Stimulated activated CD4-positive, alpha-beta T cell treated with anti-CD3 and anti-CD28 coated beads, Interleukin-15, amount 100 ng/mL, for 1 hour (primary cell): Measurements from ENCODE around the gene SLC4A5.
A peak's percentile ranks its signal among the peaks of the same experiment; 100 is the strongest.

ENCODE experiments used
- DNase-seq, 2 donors: peaks; one replicate each; pipeline ENCODE4 v3.0.0-alpha.2; 2020; ENCODE audit warnings: low read depth in 1 of 2, low spot score in 1 of 2

SLC4A5 gene

GRCh38 chr2:74314107-74314506 lies 29.1 kb downstream of the SLC4A5 start:
- DNase-seq, result no peak

GRCh38 chr2:74313497-74313896 lies 29.7 kb downstream of the SLC4A5 start:
- DNase-seq, result no peak

DNA sequence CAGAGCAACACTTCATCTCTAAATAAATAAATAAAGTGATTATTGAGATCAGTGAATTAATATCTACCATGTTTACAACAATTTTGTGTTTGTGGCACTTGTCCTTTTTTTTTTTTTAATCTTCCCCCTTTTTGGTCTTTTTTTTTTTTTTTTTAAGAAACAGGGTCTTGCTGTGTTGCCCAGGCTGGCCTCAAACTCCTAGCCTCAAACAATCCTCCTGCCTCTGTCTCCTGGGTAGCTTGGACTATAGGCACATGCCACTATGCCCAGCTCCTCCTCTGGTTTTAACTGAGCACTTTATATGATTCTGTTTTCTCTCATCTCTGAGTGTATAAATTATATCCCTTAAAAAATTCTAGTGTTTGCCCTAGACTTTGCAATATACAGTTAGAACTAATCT lies 30.3 kb downstream of the SLC4A5 start:
- DNase-seq, result no peak

GRCh38 chr2:74307720-74308119 lies 35.5 kb downstream of the SLC4A5 start:
- no peak for DNase-seq

DNA sequence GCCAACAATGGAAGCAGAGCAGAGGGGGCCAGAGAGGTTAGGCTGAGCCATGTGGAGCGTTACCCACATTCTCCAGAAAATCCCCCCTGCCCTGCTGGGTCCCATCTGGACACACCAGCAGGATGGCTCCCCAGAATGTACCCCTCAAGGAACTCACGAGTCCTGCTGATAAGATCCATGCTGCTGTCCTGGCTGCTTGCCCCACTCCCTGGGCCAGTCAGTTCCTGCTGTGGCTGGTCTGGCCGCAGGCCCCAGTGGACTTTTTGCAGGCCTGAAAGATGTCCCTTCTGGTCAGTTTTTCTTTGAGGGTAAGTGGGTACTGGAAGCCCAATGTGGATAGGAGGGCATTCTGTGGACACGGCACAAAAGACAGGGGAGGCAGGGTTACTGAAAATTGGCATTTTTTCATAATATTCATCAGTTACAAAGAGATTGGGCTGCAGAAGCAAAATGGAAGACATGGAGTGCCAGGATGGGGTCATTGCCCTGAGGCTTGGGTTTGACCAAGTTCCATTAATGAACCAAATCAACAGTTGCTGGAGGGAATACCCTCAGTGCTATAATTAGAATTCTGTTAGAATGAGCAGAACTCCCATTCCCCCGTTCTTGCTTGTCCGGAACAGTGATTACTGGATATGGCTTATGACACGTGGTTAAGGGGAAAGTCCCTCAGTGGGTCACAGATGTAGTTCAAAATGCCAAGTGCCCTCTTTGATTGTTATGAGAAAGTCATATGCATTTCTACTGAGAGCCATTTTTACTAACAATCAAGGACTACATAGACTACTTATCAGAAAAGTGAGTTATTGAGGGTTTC lies 38.7 kb downstream of the SLC4A5 start:
- DNase-seq, result no peak

DNA sequence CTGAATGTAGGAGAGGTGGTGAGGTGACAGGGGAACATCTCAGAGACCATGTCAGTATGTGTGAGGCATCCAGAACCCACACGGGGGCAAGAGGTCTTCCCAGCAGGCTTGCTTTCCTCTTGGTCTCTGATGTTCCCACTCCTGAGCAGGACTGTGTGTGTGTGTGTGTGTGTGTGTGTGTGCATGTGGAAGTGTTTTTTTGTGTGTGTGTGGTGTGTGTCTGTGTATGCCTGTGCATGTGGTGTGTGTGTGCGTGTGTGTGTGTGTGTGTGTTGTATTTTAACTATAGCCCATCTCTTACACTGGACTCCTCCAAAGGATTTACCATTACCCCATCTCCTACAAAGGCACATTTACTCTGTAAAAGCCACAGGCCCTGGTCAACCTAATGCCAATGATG lies 40.4 kb downstream of the SLC4A5 start:
- no peak for DNase-seq

DNA sequence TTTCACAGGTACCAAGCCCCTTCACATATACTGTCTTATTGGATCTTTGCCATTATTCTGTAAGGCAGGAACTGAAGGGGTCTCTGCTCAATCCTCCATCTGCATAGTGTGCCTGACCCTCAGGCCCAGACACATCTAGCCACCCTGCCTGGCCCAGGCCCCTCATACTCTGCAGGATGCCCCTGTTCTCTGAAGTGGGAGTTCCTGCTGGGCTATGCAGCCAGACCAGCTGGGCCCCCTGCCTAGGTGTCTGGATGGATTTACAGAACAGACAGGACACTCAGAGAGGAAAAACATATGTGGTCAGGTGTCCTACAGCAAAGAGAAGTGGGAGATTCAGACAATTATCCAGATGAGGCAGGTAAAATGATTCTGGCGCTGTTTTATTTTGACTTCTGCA lies 42.0 kb downstream of the SLC4A5 start:
- no peak for DNase-seq

- DNase-seq, result no peak
These were observed 42.7 kb downstream of the SLC4A5 start for GRCh38 chr2:74300506-74300905.

DNA sequence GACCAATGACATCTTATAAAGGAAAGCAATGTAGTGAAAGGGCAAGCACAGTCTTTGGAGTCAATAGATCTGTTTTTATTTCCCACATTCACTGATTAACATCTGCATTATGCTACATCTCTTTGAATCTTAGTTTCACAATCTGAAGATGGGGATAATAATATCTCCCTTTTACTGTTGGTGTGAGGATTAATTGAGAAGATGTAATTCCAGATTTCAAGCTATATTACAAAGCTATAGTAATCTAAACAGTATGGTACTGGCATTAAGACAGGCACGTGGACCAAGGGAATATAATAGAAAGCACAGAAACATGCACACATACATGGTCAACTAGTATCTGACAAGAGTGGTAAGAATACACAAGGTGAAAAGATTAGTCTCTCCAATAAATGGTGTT lies 45.3 kb downstream of the SLC4A5 start:
- no peak for DNase-seq

DNA sequence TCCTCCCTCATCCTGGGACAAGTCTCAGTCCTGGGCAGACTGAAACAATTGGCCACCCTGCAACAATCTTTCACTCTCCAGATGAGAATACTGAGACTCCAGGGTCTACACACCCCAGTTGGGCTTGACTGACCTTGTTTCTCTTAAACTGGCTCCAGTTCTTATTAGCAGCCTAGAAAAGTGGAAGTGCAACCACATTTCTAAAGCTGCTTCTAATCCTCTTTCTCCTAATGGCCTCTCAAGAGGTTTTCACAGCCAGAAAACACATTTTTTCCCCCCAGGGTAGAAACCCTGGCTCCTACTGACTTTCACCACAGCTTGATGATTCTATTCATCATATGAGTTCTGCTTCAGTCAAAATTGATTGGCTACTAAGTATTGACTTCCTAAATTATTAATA lies 45.8 kb downstream of the SLC4A5 start:
- no peak for DNase-seq

DNA sequence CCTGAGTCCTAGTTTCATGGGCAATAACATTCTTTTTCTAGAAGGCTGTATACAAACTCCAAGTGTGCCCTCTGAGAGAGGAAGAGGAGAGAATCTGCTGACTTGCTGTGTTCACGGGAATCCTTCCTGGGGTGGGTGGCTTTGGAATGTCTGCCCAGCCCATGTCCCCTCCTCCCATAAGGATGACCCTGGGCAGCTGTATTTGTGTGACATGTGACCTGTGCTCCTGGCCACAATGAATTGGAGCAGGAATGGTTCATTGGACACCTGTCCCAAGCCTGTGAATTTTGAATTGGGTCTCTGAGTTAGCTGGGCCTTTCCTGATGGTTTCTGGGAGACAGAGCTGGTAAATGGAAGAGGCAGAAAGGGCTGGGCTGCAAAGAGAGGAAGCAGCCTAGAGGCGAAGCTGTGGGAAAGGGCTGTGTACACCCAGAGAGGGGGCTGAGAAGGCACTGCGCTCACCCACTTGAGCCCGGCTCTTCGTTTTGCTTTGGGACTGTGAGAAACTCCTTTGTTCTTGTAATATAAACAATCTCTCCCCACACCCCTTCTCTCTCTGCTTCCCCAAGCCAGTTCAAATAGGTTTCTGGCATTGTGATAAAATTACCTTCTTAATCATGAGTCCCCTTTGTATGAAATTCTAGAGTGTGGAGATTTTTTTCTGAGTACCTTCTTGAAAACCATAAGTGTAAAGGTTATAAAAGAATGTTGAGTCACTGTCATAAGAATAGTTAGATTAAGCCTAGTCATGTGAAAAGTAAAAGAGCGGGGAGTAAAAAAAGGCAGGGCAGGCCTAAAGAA lies 49.8 kb downstream of the SLC4A5 start:
- no peak for DNase-seq

DNA sequence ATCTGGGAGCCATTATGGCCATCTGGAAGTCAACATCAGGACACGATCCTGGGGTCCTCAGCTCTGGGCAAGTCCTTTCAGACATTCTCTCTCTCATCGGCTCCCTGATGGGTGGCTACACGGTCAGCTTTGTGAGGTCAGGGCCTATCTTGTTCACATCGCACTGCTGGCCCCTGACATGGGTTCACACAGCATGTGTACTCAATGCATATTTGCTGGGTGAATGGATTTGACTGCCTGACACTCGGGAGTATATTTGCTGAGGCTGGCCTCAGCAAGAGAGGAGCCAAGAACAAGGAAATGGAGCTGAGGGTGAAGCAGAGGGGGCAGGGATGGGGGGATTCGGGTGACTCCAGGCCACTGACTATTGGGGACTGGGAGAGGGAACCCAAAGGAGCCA lies 50.5 kb downstream of the SLC4A5 start:
- no peak for DNase-seq

DNA sequence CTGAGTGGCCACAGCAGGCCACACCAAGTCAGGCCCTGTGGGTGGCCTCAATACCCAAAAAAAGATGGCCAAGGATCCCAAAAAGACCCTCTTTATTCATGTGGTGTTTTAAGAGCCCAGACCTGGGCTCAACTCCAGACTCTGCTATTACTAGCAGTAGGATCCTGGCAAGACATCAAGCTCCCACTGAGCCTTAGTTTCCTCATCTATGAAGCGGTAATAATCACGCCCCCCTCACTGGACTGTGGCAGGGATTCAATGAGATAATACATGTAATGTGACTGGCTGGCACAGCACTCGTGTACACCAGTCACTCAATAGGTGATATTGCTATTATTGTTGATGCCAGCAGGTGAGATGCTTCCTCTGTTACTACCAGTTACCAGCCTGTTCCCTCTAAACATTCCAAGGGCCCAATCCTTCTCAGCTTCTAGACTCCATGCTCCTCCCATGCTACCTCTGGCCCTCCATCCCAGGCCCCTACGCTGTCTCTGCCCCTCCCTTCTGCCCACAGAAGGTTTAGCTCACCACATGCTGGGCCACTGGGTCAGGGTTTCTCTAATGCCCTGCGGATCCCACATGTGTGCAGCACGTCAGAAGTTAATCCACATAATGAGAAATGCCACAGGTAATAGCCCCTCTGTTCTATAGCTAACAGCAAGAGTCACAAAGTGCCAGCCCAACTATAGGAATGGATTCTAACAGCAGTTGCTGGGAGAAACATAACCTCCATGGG lies 51.2 kb downstream of the SLC4A5 start:
- DNase-seq, result no peak

DNA sequence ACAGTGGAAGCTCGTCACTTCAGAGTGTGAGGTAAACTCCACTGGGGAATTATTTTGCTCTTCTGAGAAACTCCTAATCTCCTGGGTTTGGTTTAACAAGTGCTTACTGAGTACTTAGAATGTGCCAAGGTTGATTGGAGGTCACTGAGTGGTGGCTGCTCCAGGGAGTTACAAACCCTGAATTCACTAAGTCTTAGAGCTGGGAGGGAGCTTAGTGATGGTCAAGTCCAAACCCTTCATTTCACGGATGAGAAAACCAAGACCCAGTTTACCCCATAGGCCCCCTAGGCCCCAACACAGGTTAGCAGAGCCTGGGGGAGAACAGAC lies 52.0 kb downstream of the SLC4A5 start:
- no peak for DNase-seq

DNA sequence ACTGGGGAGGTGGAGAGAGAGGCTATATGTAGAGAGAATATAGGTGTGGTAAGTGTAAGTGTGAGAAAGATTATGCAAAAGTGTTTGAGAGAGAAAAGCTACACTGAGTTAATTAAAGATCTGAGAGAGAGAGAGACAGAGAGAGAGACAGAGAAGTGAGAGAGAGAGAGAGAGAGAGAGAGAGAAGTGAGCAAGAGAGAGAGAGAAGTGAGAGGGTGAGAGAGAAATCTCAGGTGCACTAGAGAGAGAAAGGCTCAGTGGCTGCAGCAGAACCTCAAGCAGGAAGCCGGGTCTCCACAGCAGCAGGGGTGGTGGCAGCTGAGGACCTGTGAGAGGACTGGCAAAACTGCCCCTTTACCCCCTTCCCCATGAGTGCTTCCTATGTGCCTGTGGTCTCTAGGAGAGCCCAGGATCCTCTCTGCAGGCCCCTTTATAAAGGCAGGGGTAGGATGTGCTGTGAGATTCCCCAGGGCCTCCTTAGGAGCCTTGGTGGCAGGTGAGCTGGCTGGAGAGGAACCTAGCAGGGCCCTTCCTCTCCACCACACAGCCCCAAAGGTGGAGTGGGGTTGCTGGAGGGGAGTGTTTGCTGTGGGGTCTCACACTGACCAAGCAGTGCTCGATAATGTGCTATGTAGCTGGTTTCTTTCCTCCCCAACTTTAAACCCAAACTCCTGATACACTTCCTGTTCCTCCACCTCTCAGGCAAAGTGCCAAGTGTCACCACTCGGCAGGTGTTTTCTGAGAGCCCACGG lies 52.6 kb downstream of the SLC4A5 start:
- peak in 1 of 2 donors; percentile 9 for DNase-seq

DNA sequence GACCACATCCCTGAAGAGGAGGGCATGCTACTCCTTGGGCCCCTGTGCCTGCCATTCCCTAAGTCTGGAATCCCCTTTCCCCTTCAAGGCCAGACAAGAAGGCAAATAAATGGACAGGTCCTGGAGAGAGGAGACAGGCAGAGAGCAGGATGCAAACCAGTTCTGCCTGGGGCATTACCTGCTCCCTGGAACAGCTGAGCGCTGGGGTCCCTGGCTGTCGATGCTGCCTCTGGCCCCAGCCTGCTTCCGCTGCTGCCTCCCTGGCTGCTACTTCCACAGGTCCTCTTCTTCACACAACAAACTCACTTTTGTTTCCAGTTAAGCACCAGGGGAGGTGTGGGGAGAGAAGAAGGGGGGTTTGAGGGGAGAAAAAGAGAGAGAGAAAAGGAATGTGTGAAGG lies 53.1 kb downstream of the SLC4A5 start:
- DNase-seq, result no peak

DNA sequence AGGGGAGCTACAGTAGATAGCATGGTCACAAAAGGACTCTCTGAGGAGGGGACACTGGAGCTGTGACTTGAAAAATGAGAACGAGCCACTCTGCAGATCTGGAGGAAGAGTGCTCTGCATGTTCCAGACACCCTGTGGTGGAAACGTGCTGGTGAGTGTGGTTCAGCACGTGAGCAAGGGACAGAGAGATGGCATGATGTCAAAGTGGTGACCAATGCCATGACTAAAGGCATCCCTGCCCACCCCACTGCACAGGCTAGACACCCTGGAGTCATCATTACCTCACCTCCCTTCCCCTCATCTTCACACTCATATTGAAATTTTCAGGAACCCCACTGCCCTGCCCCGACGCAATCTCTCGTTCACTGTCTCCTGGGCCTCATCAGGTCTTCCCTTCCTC lies 56.5 kb downstream of the SLC4A5 start:
- no peak for DNase-seq

GRCh38 chr2:74281141-74281975 lies 61.9 kb downstream of the SLC4A5 start:
- no peak for DNase-seq

DNA sequence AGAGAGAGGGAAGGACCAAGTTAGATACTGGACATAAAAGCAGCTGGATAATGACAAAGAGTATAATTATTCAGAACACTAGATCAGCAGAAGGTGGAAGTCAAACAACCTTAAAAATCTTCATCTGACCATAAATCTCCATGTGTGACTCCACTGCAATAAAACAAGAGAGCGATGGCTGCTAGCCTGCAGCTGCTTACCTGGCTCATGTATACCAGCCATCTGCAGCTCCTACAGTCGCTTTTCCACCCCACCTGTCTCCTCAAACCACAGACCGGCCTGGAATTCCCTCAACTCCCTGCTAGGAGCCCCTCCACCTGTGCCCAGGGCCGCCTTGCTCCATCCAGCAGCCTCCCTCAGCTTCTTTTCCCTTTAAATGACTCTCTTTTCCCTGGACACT lies 64.5 kb downstream of the SLC4A5 start:
- no peak for DNase-seq

GRCh38 chr2:74278176-74278575 lies 65.0 kb downstream of the SLC4A5 start:
- no peak for DNase-seq
